HCT116 (cell line): Measurements from ENCODE around the gene SYNPR. TPM values are rescaled to one million over a fixed set of nuclear protein-coding genes. Genes with fewer than 3 reads are reported as not detected.

Source experiments
- ATAC-seq: fragments of 200-7000 bp; cut with Tn5 transposase; 2 replicates; pipeline ENCODE4 v1.9.1; 2020; ENCODE audit warnings: mild to moderate bottlenecking, moderate library complexity
- BruUV-seq: library from RNA; stranded (reverse); fragments of 400-500 nt; replicated peaks from 2 replicates; lab custom pipeline; 2021; lab: Mats Ljungman, UMichigan
- CTCF ChIA-PET: fragments of 300-600 bp; sonication (Branson Sonifier 250); formaldehyde crosslinking; loops from one replicate; lab custom pipeline; 2021; ENCODE audit warnings: antibody characterized with exemption; lab: Charles Lee
- POLR2A ChIA-PET: fragments of 300-600, 350-600 bp; sonication (Branson Sonifier 250); formaldehyde crosslinking; loops from one replicate; lab custom pipeline; 2021; ENCODE audit warnings: antibody characterized with exemption; lab: Charles Lee
- RAD21 ChIA-PET, 2 experiments: fragments of 300-600 bp; sonication (Branson Sonifier 250); formaldehyde crosslinking; loops; one replicate each; lab custom pipeline; 2023; ENCODE audit warnings: low total read pairs in 2 of 2; ENCODE audit not compliant: uncharacterized antibody in 2 of 2, unreplicated experiment in 2 of 2, low non-redundant PET in 1 of 2; lab: Charles Lee
- DNase-seq: peaks from one replicate; pipeline ENCODE4 v3.0.0-alpha.2; 2010; ENCODE audit warnings: low read depth, low spot score
- H2AFZ ChIP-seq: fragments of 200-600 bp; shearing (Covaris generic), sonication (generic); 2 replicates; pipeline ENCODE4 v1.6.1; 2017; ENCODE audit warnings: low read depth, mixed run types, mixed read lengths, antibody characterized with exemption, low read length; ENCODE audit not compliant: poor library complexity, severe bottlenecking
- H3K27ac ChIP-seq: 2 replicates; pipeline ENCODE4 v1.5.1; 2012; ENCODE audit warnings: low read depth, low read length
- H3K27me3 ChIP-seq: fragments of 200-600 bp; sonication (generic); 2 replicates; pipeline ENCODE4 v1.6.1; 2016; ENCODE audit warnings: mixed run types, low read length, mixed read lengths; ENCODE audit not compliant: insufficient read depth
- H3K36me3 ChIP-seq, 2 experiments: fragments of 200-500 bp in 1 of 2; fragments of 200-600 bp in 1 of 2; sonication (Bioruptor generic) in 1 of 2; sonication (generic) in 1 of 2; 2 replicates each; pipeline versions ENCODE4 v1.5.1 to v1.6.1; 2014 to 2016; ENCODE audit warnings: low read length in 2 of 2, inconsistent platforms in 1 of 2, mixed read lengths in 1 of 2, mixed run types in 1 of 2; ENCODE audit not compliant: insufficient read depth in 2 of 2, control insufficient read depth in 1 of 2
- H3K4me1 ChIP-seq, 2 experiments: fragments of 200-600 bp in 1 of 2; sonication (generic) in 1 of 2; 2 replicates each; pipeline versions ENCODE4 v1.5.1 to v1.6.1; 2012 to 2017; ENCODE audit warnings: low read length in 2 of 2, inconsistent platforms in 1 of 2, mild to moderate bottlenecking in 1 of 2, mixed read lengths in 1 of 2, mixed run types in 1 of 2, moderate library complexity in 1 of 2; ENCODE audit not compliant: insufficient read depth in 2 of 2, control insufficient read depth in 1 of 2
- H3K4me2 ChIP-seq: fragments of 200-600 bp; sonication (generic); 2 replicates; pipeline ENCODE4 v1.6.1; 2017; ENCODE audit warnings: mixed run types, low read length, mixed read lengths
- H3K4me3 ChIP-seq, 2 experiments: fragments of 200-600 bp in 1 of 2; sonication (generic) in 1 of 2; replicated peaks in 1 of 2; 2 replicates each; pipeline ENCODE4 v1.5.1; 2011 to 2016; ENCODE audit warnings: low read length in 2 of 2, control low read depth in 1 of 2, low read depth in 1 of 2, mild to moderate bottlenecking in 1 of 2, mixed read lengths in 1 of 2, mixed run types in 1 of 2
- H3K79me2 ChIP-seq: fragments of 200-600 bp; sonication (generic); 2 replicates; pipeline ENCODE4 v1.6.1; 2017; ENCODE audit warnings: mild to moderate bottlenecking, mixed run types, low read length, moderate library complexity, mixed read lengths; ENCODE audit not compliant: insufficient read depth
- H3K9ac ChIP-seq: fragments of 200-600 bp; sonication (generic); 2 replicates; pipeline ENCODE4 v1.6.1; 2016; ENCODE audit warnings: low read length, mixed read lengths
- H3K9me2 ChIP-seq: fragments of 200-600 bp; sonication (generic), shearing (Covaris generic); 2 replicates; pipeline ENCODE4 v1.6.1; 2017; ENCODE audit warnings: mixed run types, mild to moderate bottlenecking, moderate library complexity; ENCODE audit not compliant: insufficient read depth
- H3K9me3 ChIP-seq, 2 experiments: fragments of 200-500 bp in 1 of 2; fragments of 200-600 bp in 1 of 2; sonication (Bioruptor generic) in 1 of 2; sonication (generic) in 1 of 2; 2 replicates each; pipeline ENCODE4 v1.6.1; 2014 to 2017; ENCODE audit warnings: low read length in 2 of 2, mixed read lengths in 2 of 2, inconsistent platforms in 1 of 2, low read depth in 1 of 2, mild to moderate bottlenecking in 1 of 2, mixed run types in 1 of 2, moderate library complexity in 1 of 2; ENCODE audit not compliant: control insufficient read depth in 1 of 2, insufficient read depth in 1 of 2
- H4K20me1 ChIP-seq: fragments of 200-600 bp; sonication (generic), shearing (Covaris generic); 2 replicates; pipeline ENCODE4 v1.6.1; 2017; ENCODE audit warnings: mixed run types, mild to moderate bottlenecking, moderate library complexity; ENCODE audit not compliant: insufficient read depth
- CEBPB ChIP-seq: IDR thresholded peaks from 2 replicates; pipeline ENCODE4 v1.6.1; 2012; ENCODE audit warnings: low read depth
- EGR1 ChIP-seq: IDR thresholded peaks from 2 replicates; pipeline ENCODE4 v1.6.1; 2012; ENCODE audit warnings: low read depth
- EZH2phosphoT487 ChIP-seq: fragments of 200-600 bp; IDR thresholded peaks from 2 replicates; pipeline ENCODE4 v1.6.1; 2018; ENCODE audit warnings: antibody characterized with exemption, borderline replicate concordance
- FOSL1 ChIP-seq: IDR thresholded peaks from 2 replicates; pipeline ENCODE4 v1.6.1; 2012; ENCODE audit warnings: low read depth
- JUND ChIP-seq: IDR thresholded peaks from 2 replicates; pipeline ENCODE4 v1.6.1; 2012
- POLR2A ChIP-seq: IDR thresholded peaks from 2 replicates; pipeline ENCODE4 v1.7.0; 2011; ENCODE audit warnings: borderline replicate concordance; ENCODE audit not compliant: insufficient read depth, insufficient read length; ENCODE audit errors: extremely low read depth
- POLR2AphosphoS5 ChIP-seq: IDR thresholded peaks from 2 replicates; pipeline ENCODE4 v1.6.1; 2011; ENCODE audit warnings: mild to moderate bottlenecking, low read depth, low read length, moderate library complexity
- SIN3A ChIP-seq: IDR thresholded peaks from 2 replicates; pipeline ENCODE4 v1.6.1; 2012; ENCODE audit warnings: low read depth
- intact Hi-C: fragments of 100-400 bp; cut with micrococcal nuclease; formaldehyde crosslinking; loops from 2 replicates; pipeline ENCODE4 v1.10.0; 2022
- total RNA-seq: library from RNA; stranded (reverse); gene quantifications from one replicate; pipeline ENCODE4 v1.2.1, GENCODE V29; 2021; ENCODE audit not compliant: unreplicated experiment
- TF ChIP-seq, protein P1 (sequence below): IDR thresholded peaks from 2 replicates; pipeline ENCODE4 v1.6.1; 2012
- TF ChIP-seq, protein P2 (sequence below): IDR thresholded peaks from 2 replicates; pipeline ENCODE4 v1.6.1; 2011; ENCODE audit warnings: mild to moderate bottlenecking, low read length, moderate library complexity; ENCODE audit not compliant: insufficient replicate concordance; ENCODE audit errors: extremely low read depth
- TF ChIP-seq, protein P3 (sequence below): IDR thresholded peaks from 2 replicates; pipeline ENCODE4 v1.6.1; 2012; ENCODE audit warnings: low read depth
- TF ChIP-seq, protein P4 (sequence below): IDR thresholded peaks from 2 replicates; pipeline ENCODE4 v1.6.1; 2012

The SYNPR gene
- total RNA-seq, 1 experiment from 2014 or later: not detected

DNA sequence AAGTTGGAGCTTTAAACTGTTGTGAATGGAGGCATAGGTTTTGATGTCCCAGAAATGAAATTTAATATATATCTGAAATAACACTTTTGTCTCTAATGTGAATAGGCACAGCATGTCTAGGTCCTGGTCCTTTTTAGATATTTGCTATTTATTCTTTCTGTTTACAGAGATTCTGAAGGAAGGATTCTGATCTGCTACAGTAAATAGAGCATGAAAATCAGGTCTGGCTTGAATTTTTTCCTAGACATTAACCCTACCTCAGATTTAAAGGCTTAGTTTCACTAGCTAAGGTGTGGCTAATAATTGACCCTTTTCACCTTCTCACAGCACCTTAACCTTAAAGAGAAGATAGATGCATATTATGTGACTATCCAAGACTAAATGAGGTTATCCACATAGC is 48.0 kb upstream of the SYNPR start:
- ChIA-PET RAD21 (no interaction called here), CTCF (no interaction called here), POLR2A (no interaction called here)

More for the DNA sequence above, 48.0 kb upstream of the SYNPR start:
- ATAC-seq: no peak
- no peak for DNase-seq
- H3K27me3 ChIP-seq: no peaks in the 10 kb centered on the region
- H3K4me3 ChIP-seq: no peak overlapping the region
- TF ChIP-seq EZH2phosphoT487: no peak
- TF ChIP-seq POLR2A: no peak
- TF ChIP-seq FOSL1: no peak
- TF ChIP-seq, protein P1, sequence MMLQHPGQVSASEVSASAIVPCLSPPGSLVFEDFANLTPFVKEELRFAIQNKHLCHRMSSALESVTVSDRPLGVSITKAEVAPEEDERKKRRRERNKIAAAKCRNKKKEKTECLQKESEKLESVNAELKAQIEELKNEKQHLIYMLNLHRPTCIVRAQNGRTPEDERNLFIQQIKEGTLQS: no peak
- TF ChIP-seq, protein P2, sequence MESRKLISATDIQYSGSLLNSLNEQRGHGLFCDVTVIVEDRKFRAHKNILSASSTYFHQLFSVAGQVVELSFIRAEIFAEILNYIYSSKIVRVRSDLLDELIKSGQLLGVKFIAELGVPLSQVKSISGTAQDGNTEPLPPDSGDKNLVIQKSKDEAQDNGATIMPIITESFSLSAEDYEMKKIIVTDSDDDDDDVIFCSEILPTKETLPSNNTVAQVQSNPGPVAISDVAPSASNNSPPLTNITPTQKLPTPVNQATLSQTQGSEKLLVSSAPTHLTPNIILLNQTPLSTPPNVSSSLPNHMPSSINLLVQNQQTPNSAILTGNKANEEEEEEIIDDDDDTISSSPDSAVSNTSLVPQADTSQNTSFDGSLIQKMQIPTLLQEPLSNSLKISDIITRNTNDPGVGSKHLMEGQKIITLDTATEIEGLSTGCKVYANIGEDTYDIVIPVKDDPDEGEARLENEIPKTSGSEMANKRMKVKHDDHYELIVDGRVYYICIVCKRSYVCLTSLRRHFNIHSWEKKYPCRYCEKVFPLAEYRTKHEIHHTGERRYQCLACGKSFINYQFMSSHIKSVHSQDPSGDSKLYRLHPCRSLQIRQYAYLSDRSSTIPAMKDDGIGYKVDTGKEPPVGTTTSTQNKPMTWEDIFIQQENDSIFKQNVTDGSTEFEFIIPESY: no peak
- TF ChIP-seq SIN3A: no peak
- TF ChIP-seq, protein P3, sequence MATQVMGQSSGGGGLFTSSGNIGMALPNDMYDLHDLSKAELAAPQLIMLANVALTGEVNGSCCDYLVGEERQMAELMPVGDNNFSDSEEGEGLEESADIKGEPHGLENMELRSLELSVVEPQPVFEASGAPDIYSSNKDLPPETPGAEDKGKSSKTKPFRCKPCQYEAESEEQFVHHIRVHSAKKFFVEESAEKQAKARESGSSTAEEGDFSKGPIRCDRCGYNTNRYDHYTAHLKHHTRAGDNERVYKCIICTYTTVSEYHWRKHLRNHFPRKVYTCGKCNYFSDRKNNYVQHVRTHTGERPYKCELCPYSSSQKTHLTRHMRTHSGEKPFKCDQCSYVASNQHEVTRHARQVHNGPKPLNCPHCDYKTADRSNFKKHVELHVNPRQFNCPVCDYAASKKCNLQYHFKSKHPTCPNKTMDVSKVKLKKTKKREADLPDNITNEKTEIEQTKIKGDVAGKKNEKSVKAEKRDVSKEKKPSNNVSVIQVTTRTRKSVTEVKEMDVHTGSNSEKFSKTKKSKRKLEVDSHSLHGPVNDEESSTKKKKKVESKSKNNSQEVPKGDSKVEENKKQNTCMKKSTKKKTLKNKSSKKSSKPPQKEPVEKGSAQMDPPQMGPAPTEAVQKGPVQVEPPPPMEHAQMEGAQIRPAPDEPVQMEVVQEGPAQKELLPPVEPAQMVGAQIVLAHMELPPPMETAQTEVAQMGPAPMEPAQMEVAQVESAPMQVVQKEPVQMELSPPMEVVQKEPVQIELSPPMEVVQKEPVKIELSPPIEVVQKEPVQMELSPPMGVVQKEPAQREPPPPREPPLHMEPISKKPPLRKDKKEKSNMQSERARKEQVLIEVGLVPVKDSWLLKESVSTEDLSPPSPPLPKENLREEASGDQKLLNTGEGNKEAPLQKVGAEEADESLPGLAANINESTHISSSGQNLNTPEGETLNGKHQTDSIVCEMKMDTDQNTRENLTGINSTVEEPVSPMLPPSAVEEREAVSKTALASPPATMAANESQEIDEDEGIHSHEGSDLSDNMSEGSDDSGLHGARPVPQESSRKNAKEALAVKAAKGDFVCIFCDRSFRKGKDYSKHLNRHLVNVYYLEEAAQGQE: no peak
- TF ChIP-seq CEBPB: no peak
- TF ChIP-seq, protein P4, sequence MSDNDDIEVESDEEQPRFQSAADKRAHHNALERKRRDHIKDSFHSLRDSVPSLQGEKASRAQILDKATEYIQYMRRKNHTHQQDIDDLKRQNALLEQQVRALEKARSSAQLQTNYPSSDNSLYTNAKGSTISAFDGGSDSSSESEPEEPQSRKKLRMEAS: no peak
- no peak for TF ChIP-seq JUND
- TF ChIP-seq POLR2AphosphoS5: no peak
- no peak for TF ChIP-seq EGR1
- intact Hi-C loops: no loop called here
- H2AFZ ChIP-seq: no peak overlapping the region
- no peaks in the 10 kb centered on the region for H4K20me1 ChIP-seq
- no peaks in the 10 kb centered on the region for H3K79me2 ChIP-seq
- H3K27ac ChIP-seq: no peak overlapping the region
- H3K9me3 ChIP-seq: no peaks in the 10 kb centered on the region
- no peaks in the 10 kb centered on the region for H3K4me1 ChIP-seq
- no peaks in the 10 kb centered on the region for H3K9me2 ChIP-seq
- H3K4me2 ChIP-seq: no peak overlapping the region
- H3K9ac ChIP-seq: no peak overlapping the region
- H3K36me3 ChIP-seq: no peaks in the 10 kb centered on the region
- BruUV-seq: no TSS peak
